PC-3 (cell line): Measurements from ENCODE around the gene SLC6A9.

Source experiments
- EZH2 ChIP-seq: fragments of 300-600 bp; sonication (generic); IDR thresholded peaks from one replicate; pipeline ENCODE4 v1.6.1; 2017; ENCODE audit warnings: antibody characterized with exemption, mild to moderate bottlenecking, low read length; ENCODE audit not compliant: unreplicated experiment
- TF ChIP-seq, protein P1 (sequence below): fragments of 300-600 bp; sonication (generic); conservative IDR thresholded peaks from 2 replicates; pipeline ENCODE4 v1.5.1; 2017; ENCODE audit warnings: antibody characterized with exemption, low read depth, mild to moderate bottlenecking, low read length

DNA sequence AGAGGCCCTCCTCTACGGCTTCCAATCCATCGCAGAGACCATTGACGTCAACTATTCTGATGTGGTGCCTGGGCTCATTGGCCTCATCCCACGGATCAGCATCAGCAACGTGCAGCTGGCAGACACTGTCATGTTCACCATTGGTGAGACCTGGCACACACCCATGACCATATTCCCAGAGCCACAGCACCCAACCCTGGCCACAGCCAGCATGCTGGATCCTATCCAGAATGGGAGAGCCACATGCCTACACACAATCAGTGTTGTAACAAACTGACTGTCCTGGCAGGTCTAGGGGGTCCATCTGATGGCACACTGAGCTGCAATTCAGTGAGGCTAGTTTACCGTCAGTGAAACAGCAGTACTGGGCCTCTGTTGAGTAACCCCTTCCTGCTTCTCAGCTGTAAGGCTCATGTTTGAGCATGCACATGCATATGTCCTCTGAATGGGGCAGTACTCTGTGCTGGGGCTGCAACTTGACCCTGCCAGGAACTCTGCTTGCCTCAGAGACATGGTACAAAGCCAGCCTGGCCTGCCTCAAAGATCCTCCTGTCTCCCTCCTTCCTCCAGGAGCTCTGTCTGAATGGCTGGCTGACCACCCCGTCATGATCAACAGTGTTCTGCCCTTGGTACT, 73.7 kb downstream of the SLC6A9 start:
- TF ChIP-seq EZH2 = no peak
- TF ChIP-seq, protein P1, sequence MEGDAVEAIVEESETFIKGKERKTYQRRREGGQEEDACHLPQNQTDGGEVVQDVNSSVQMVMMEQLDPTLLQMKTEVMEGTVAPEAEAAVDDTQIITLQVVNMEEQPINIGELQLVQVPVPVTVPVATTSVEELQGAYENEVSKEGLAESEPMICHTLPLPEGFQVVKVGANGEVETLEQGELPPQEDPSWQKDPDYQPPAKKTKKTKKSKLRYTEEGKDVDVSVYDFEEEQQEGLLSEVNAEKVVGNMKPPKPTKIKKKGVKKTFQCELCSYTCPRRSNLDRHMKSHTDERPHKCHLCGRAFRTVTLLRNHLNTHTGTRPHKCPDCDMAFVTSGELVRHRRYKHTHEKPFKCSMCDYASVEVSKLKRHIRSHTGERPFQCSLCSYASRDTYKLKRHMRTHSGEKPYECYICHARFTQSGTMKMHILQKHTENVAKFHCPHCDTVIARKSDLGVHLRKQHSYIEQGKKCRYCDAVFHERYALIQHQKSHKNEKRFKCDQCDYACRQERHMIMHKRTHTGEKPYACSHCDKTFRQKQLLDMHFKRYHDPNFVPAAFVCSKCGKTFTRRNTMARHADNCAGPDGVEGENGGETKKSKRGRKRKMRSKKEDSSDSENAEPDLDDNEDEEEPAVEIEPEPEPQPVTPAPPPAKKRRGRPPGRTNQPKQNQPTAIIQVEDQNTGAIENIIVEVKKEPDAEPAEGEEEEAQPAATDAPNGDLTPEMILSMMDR = no peak
